ENCODE results near the gene JARID2.

DNA sequence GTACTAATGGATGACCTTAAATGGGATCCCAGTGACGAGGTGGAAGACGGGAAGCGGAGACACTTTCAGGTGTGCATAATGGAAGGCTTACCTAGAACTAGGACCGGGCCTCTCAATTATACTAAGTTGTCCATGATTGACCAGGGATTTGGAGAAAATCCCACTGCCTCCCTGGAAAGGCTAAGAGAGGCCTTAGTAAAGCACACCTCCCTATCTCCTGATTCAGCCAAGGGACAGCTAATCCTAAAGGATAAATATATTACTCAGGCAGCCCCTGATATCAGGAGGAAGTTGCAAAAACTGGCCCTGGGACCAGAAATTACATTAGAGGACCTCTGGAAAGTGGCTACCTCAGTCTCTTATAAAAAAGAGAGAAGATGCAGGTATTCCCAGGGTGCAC is 93.2 kb downstream of the JARID2 start:
- TF ChIP-seq, protein P1, sequence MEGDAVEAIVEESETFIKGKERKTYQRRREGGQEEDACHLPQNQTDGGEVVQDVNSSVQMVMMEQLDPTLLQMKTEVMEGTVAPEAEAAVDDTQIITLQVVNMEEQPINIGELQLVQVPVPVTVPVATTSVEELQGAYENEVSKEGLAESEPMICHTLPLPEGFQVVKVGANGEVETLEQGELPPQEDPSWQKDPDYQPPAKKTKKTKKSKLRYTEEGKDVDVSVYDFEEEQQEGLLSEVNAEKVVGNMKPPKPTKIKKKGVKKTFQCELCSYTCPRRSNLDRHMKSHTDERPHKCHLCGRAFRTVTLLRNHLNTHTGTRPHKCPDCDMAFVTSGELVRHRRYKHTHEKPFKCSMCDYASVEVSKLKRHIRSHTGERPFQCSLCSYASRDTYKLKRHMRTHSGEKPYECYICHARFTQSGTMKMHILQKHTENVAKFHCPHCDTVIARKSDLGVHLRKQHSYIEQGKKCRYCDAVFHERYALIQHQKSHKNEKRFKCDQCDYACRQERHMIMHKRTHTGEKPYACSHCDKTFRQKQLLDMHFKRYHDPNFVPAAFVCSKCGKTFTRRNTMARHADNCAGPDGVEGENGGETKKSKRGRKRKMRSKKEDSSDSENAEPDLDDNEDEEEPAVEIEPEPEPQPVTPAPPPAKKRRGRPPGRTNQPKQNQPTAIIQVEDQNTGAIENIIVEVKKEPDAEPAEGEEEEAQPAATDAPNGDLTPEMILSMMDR (IDR thresholded peaks at IDR 0.05; ENCODE audit: low read depth, low read length, missing input control): no peak
- TF ChIP-seq SP1 (IDR thresholded peaks at IDR 0.05): no peak
- TF ChIP-seq, protein P2, sequence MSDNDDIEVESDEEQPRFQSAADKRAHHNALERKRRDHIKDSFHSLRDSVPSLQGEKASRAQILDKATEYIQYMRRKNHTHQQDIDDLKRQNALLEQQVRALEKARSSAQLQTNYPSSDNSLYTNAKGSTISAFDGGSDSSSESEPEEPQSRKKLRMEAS (IDR thresholded peaks at IDR 0.05): no peak

All from liver (tissue), 3 donors.